HG03354 (cell line): Measurements from ENCODE around the gene SPAG7.
A peak's percentile ranks its signal among the peaks of the same experiment; 100 is the strongest.

Source experiments
- ATAC-seq: cut with Tn5 transposase; IDR thresholded peaks from one replicate; pipeline ENCODE4 v1.9.1; 2021; ENCODE audit warnings: mild to moderate bottlenecking; ENCODE audit not compliant: unreplicated experiment, poor library complexity, severe bottlenecking

SPAG7 gene

GRCh38 chr17:4967539-4968485 is at the start of gene SPAG7:
Gene SPAG7 (minus strand): TSS chr17:4967817. CDS start chr17:4967804, 13 bp downstream.
- peak; percentile 67 for ATAC-seq

GRCh38 chr17:5014357-5014756 is 46.7 kb upstream of the SPAG7 start:
- no peak for ATAC-seq

GRCh38 chr17:5011928-5012327 is 44.3 kb upstream of the SPAG7 start:
- no peak for ATAC-seq

GRCh38 chr17:5003214-5003867 is 35.7 kb upstream of the SPAG7 start:
- no peak for ATAC-seq

- ATAC-seq: no peak
Measured at GRCh38 chr17:5002121-5002788, 34.6 kb upstream of the SPAG7 start.

GRCh38 chr17:5000237-5000639 is 32.6 kb upstream of the SPAG7 start:
- ATAC-seq: no peak

GRCh38 chr17:4999430-5000093 is 31.9 kb upstream of the SPAG7 start:
- no peak for ATAC-seq

GRCh38 chr17:4998732-4999429 is 31.3 kb upstream of the SPAG7 start:
- no peak for ATAC-seq

GRCh38 chr17:4998027-4998731 is 30.6 kb upstream of the SPAG7 start:
- peak; percentile 8 for ATAC-seq

- peak; percentile 87 for ATAC-seq
Measured at GRCh38 chr17:4997302-4998026, 29.8 kb upstream of the SPAG7 start, which contains the start of the genes INCA1 and KIF1C. Gene INCA1 (minus strand): TSS chr17:4997522. CDS start chr17:4994437, 3,085 bp downstream. Gene KIF1C (plus strand): TSS chr17:4997950. CDS start chr17:5000247, 2,297 bp downstream.

- no peak for ATAC-seq
Measured at GRCh38 chr17:4994081-4994595, 26.5 kb upstream of the SPAG7 start.

GRCh38 chr17:4987767-4988567 is 20.4 kb upstream of the SPAG7 start:
- ATAC-seq: no peak

- ATAC-seq: peak; percentile 79
Measured at GRCh38 chr17:4986951-4987766, 19.5 kb upstream of the SPAG7 start, which contains the start of gene CAMTA2. Gene CAMTA2 (minus strand): TSS chr17:4987675. CDS start chr17:4986222, 1,453 bp downstream.

- ATAC-seq: no peak
Measured at GRCh38 chr17:4986403-4986802, 18.8 kb upstream of the SPAG7 start.

- ATAC-seq: no peak
Measured at GRCh38 chr17:4982305-4982704, 14.7 kb upstream of the SPAG7 start.

- no peak for ATAC-seq
Measured at GRCh38 chr17:4980644-4981216, 13.1 kb upstream of the SPAG7 start.
